Measurements from ENCODE around the gene ADISSP. TPM values are rescaled to one million over a fixed set of nuclear protein-coding genes. Genes with fewer than 3 reads are reported as not detected.

ADISSP gene
- total and polyA plus RNA-seq, 2 of the 13 experiments (the other 11 are each of a cell fraction or from before 2014, with no cell fraction given) = 38.3 to 90.6 TPM

GRCh38 chr20:3785240-3786125, 17.9 kb upstream of the ADISSP start (continued):
- TF ChIP-seq CSRNP1 (CRISPR knock-in tag; IDR thresholded peaks at IDR 0.05) = no peak
- no peak for TF ChIP-seq SALL2 (CRISPR knock-in tag; IDR thresholded peaks at IDR 0.05)
- TF ChIP-seq RFXANK (CRISPR knock-in tag; IDR thresholded peaks at IDR 0.05) = no peak
- TF ChIP-seq FOXC1 (CRISPR knock-in tag; IDR thresholded peaks at IDR 0.05; ENCODE audit: borderline replicate concordance) = no peak
- no peak for TF ChIP-seq ZNF569 (CRISPR knock-in tag; IDR thresholded peaks at IDR 0.05; ENCODE audit: borderline replicate concordance)
- TF ChIP-seq GMEB2 (CRISPR knock-in tag; IDR thresholded peaks at IDR 0.05; ENCODE audit: low read depth) = no peak
- TF ChIP-seq DNMT1 (CRISPR knock-in tag; IDR thresholded peaks at IDR 0.05) = no peak; the same call in 1 of the 2 replicates
- TF ChIP-seq ZNF670 (CRISPR knock-in tag; IDR thresholded peaks at IDR 0.05; ENCODE audit: borderline replicate concordance) = no peak
- no peak for TF ChIP-seq RFX1 (IDR thresholded peaks at IDR 0.05)
- no peak for TF ChIP-seq CAMTA2 (CRISPR knock-in tag; IDR thresholded peaks at IDR 0.05; ENCODE audit: borderline replicate concordance)
- no peak for TF ChIP-seq LRRFIP1 (CRISPR knock-in tag; conservative IDR thresholded peaks at IDR 0.05)
- TF ChIP-seq GATA4 (IDR thresholded peaks at IDR 0.05; ENCODE audit: borderline replicate concordance, low read depth) = no peak
- TF ChIP-seq UBTF (CRISPR knock-in tag; IDR thresholded peaks at IDR 0.05) = peak; percentile 5; the same call in 1 of the 2 replicates
- no peak for TF ChIP-seq PLSCR1 (CRISPR knock-in tag; IDR thresholded peaks at IDR 0.05; ENCODE audit: borderline replicate concordance)
- TF ChIP-seq MEF2D (CRISPR knock-in tag; IDR thresholded peaks at IDR 0.05) = no peak
- peak; percentile 13; the same call in 1 of the 2 replicates for TF ChIP-seq EEA1 (CRISPR knock-in tag; IDR thresholded peaks at IDR 0.05; ENCODE audit: borderline replicate concordance)
- no peak for TF ChIP-seq CEBPB (IDR thresholded peaks at IDR 0.05; ENCODE audit: borderline replicate concordance, low read depth, low read length)

Measured in HepG2 (cell line).